Upper lobe of right lung (tissue), 1 donor: ENCODE data around the gene SNX32. TPM values are rescaled to one million over a fixed set of nuclear protein-coding genes. Genes with fewer than 3 reads are reported as not detected.

Experiments used
- ATAC-seq: fragments of 200-7000 bp; cut with Tn5 transposase; one replicate; pipeline ENCODE4 v1.9.1; 2020; ENCODE audit warnings: mild to moderate bottlenecking, moderate library complexity
- DNase-seq: peaks from one replicate; pipeline ENCODE4 v3.0.0-alpha.2; 2020
- H3K27ac ChIP-seq: fragments of 200-600 bp; one replicate; pipeline ENCODE4 v1.8.0; 2022
- H3K27me3 ChIP-seq: fragments of 200-600 bp; one replicate; pipeline ENCODE4 v1.8.0; 2022; ENCODE audit warnings: mild to moderate bottlenecking
- H3K36me3 ChIP-seq: fragments of 200-600 bp; one replicate; pipeline ENCODE4 v1.8.0; 2022
- H3K4me1 ChIP-seq: fragments of 200-600 bp; one replicate; pipeline ENCODE4 v1.8.0; 2022
- H3K4me3 ChIP-seq: fragments of 200-600 bp; one replicate; pipeline ENCODE4 v1.8.0; 2022; ENCODE audit warnings: mild to moderate bottlenecking
- H3K9me3 ChIP-seq: fragments of 200-600 bp; one replicate; pipeline ENCODE4 v1.8.0; 2022
- CTCF ChIP-seq: fragments of 200-600 bp; IDR thresholded peaks from one replicate; pipeline ENCODE4 v1.8.0; 2022; ENCODE audit warnings: antibody characterized with exemption
- intact Hi-C: fragments of 100-400 bp; cut with DNase I; formaldehyde crosslinking; loops from one replicate; pipeline ENCODE4 v1.11.0; 2022
- total RNA-seq: library from RNA; stranded (reverse); fragmentation: NEBNext Ultra II Directional; extraction: Animal tissue kit (Norgen Biotek cat#: 25700); gene quantifications from one replicate; pipeline ENCODE4 v1.2.1, GENCODE V29; 2021
- donor health status: DM: no; HTN: yes; CAD: no; lungs with severe emphysema.

The SNX32 gene
- total RNA-seq, 1 donor from 2014 or later = not detected

DNA sequence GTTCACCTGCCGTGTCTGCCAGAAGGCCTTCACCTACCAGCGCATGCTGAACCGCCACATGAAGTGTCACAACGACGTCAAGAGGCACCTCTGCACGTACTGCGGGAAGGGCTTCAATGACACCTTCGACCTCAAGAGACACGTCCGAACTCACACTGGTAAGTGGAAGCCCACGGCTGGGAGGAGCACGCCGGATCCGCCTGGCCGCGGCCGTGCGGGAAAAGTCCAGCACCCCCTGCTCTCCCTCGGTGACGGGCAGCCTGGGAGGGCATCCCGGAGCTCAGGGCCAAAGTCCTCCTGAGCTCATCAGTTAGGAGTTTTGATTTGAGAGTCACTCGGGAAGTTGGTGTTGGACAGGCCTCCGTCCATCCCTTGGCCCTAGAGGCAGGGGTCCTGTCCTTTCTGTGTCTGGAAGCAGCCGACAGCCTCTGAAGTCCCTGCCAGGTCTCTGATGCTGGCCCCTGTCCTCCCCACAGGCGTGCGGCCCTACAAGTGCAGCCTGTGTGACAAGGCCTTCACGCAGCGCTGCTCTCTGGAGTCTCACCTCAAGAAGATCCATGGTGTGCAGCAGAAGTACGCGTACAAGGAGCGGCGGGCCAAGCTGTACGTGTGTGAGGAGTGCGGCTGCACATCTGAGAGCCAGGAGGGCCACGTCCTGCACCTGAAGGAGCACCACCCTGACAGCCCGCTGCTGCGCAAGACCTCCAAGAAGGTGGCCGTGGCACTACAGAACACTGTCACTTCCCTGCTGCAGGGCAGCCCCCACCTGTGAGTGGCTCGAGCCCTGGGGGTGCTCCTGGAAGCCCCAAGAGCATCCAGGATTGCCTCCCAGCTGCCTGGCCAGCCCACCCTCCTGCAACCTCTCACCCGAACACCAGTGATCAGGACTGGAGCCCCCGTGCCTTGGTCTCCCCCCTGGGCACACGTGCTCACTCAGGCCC is 38.9 kb upstream of the SNX32 start:
- Histone ChIP-seq H3K9me3 (no peaks in the 10 kb centered on the region), H3K36me3 (no peaks in the 10 kb centered on the region), H3K27me3 (no peaks in the 10 kb centered on the region), H3K4me1 (no peaks in the 10 kb centered on the region), H3K27ac (no peak overlapping the region), H3K4me3 (no peak overlapping the region)
- intact Hi-C loops = no loop called here
- TF ChIP-seq CTCF = no peak
- ATAC-seq = no peak
- DNase-seq = no peak

DNA sequence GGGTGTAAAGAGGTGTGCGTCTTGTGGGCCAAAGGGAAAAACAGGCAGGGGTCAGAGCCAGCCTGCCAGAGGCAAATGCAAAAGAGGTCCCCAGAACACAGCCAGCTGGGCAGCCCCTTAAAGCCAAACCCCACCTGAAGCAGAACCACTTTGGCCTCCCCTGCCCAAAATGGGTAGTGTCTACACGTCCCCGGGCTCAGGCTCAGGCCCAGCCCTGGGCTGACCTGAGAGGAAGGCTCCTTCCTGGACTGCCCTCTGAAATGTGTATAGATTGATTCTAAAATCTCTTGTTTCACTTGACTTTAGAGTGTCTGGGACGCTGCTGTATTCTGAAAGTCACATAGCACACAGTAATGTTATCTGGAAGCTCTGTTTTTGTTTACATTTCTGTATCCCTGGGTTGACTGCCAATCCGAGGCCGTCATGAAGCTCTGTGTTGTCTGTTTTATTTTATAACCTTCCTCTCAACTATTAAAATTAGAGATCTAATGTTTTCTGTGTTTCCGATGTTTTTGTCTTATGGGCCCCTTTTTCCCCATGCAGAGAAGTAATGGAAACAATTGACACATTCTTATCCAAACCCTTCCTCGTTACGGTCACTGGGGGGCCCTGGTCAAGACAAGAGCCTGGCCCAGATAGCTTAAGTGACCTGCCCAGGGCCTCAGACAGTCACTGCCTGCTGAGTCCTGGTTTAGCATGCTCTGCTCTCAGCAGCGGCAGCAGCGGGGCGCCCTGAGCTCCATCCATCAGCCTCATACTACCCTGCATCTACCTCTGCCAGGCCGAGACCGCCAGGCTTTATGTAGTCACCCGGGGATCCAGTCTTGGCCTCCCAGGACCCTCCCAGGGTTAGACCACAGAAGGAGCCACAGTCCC is 36.8 kb upstream of the SNX32 start:
- no peak for ATAC-seq
- no peak for DNase-seq
- no peaks in the 10 kb centered on the region for H3K4me1 ChIP-seq
- H3K27ac ChIP-seq = no peak overlapping the region
- TF ChIP-seq CTCF = no peak
- no peak overlapping the region for H3K4me3 ChIP-seq
- no peaks in the 10 kb centered on the region for H3K9me3 ChIP-seq
- intact Hi-C loops = no loop called here
- H3K36me3 ChIP-seq = no peaks in the 10 kb centered on the region
- H3K27me3 ChIP-seq = peaks cover 5% of the 10 kb centered on the region

GRCh38 chr11:65797711-65798110 is 36.1 kb upstream of the SNX32 start:
- H3K4me3 ChIP-seq = no peak overlapping the region
- ATAC-seq = no peak
- no peak for DNase-seq
- H3K27ac ChIP-seq = no peak overlapping the region
- no peaks in the 10 kb centered on the region for H3K9me3 ChIP-seq
- no peaks in the 10 kb centered on the region for H3K4me1 ChIP-seq
- TF ChIP-seq CTCF = no peak
- intact Hi-C loops = no loop called here
- H3K36me3 ChIP-seq = no peaks in the 10 kb centered on the region
- peaks cover 11% of the 10 kb centered on the region for H3K27me3 ChIP-seq

- no peaks in the 10 kb centered on the region for H3K9me3 ChIP-seq
Measured at GRCh38 chr11:65798882-65799281, 34.9 kb upstream of the SNX32 start.

More at GRCh38 chr11:65798882-65799281, 34.9 kb upstream of the SNX32 start:
- intact Hi-C loops = no loop called here
- Histone ChIP-seq H3K4me3 (no peak overlapping the region), H3K27ac (no peak overlapping the region), H3K27me3 (peaks cover 20% of the 10 kb centered on the region), H3K4me1 (no peaks in the 10 kb centered on the region), H3K36me3 (no peaks in the 10 kb centered on the region)
- TF ChIP-seq CTCF = no peak
- no peak for DNase-seq
- no peak for ATAC-seq
